SU-DHL-6 (cell line): ENCODE measurements around the gene SLX4IP.

Experiments
- CTCF ChIP-seq: fragments of 200-600 bp; sonication (generic); IDR thresholded peaks from one replicate; pipeline ENCODE4 v1.5.1; 2017; ENCODE audit warnings: antibody characterized with exemption, mild to moderate bottlenecking, low read length, moderate library complexity; ENCODE audit not compliant: insufficient read depth, poor library complexity, severe bottlenecking
- EZH2phosphoT487 ChIP-seq: fragments of 200-600 bp; sonication (generic), shearing (Covaris generic); conservative IDR thresholded peaks from 2 replicates; pipeline ENCODE4 v1.6.1; 2018; ENCODE audit warnings: mild to moderate bottlenecking, antibody characterized with exemption, low read length, moderate library complexity, mixed read lengths

DNA sequence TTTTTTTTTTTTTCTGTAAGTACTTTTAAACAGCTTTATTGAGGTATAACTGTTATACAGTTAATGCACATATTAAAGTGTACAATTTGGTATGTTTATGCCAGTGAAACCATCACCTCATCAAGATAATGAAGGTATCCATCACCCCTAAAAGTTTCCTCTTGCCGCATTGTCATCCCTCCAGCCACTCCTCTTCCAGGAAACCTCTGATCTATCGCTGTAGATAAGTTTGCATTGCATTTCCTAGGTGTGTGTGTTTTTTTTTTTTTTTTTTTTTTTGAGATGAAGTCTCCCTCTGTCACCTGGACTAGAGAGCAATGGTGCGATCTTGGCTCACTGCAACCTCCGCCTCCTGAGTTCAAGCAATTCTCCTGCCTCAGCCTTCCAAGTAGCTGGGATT, 3.1 kb downstream of the SLX4IP start:
- no peak for TF ChIP-seq CTCF
- no peak for TF ChIP-seq EZH2phosphoT487
